Cerebellar nuclear complex (tissue), 1 donor: Measurements from ENCODE around the gene HAP1.
"Not testable (repeated sequence)": the region's sequence is repeated elsewhere in the genome, so short reads cannot be mapped to it uniquely, and the experiment has no call there.

ENCODE experiments used
- DNase-seq, 2 experiments: peaks; one replicate each; lab custom pipeline; 2025; lab: John Stamatoyannopoulos, UW

HAP1 gene

DNA sequence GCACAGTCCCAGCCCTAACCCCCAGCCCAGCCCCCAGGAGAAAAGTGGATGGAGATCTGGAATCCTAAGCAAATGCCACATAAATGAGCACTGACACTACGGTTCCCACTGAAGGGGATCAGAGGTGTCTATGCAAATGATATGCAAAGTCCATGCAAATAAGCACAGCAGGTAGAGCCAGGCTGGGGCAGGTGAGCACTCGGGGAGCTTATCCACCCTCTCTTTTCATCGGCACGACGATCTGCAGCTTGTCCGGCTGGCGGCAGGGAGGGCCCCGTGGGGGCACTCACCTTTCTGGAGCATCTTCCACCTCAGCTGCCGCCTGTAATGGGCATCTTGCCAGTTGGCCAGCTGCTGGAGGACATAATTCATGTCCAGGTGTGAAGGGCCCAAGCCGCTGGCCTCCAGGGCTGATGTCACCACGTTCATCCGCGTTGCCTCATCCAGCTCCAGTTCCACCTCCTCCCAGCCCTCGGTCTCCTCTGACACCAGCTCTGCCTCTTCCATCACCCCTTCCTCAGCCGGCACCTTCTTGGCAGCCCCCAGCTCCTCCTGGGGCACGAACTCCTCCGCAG is 9.9 kb downstream of the HAP1 start:
- DNase-seq: no peak

DNA sequence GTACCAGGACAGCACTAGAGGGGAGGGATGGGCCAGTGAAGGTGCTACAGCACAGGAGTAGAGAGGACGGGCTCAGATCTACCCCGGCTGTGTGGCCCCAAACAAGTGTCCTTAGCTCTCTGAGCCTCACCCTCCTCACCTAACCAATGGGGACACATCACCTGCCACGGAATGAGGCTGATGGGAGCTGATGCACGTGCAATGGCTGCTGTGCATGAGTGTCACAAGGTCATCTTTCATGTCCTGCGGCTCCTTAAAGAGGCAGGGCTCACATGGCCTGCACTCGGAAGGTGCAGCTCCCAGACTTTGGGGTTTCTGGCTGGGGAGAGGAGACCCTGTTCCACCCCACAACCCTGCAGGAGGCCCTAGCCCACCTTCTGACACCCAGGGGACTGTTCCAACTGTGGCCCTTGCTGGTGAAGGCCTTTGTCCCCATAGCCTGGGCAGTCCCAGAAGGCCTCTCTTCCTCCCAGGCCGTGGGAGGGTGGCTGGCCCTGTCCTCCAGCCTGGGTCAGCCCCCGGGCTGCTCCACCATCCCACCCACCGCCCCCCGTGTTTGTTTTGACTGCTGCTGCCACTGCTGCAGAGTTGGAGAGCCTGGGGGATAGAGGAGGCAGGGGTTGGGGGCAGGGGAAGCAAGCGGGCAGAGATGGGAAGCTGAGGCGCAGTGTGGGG is 10.5 kb downstream of the HAP1 start:
- DNase-seq: no peak

DNA sequence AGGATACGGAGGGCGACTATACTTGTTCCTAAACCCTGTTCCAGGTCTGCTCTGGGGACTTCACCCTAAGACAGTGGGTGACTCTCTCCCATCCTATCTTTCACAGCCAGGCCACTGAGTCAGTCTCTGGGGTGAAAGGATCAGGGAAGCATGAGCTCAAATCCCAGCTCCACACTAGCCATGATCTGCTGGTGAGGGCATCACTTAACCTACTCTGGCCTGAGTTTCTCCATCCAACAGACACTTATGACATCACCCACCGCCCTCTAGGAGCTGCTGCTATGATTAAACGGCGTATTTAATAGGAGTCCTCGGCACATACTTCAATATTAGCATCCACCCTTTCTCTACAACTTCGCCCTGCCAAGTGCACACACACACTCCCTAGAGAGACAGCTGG is 12.2 kb downstream of the HAP1 start:
- no peak for DNase-seq

DNA sequence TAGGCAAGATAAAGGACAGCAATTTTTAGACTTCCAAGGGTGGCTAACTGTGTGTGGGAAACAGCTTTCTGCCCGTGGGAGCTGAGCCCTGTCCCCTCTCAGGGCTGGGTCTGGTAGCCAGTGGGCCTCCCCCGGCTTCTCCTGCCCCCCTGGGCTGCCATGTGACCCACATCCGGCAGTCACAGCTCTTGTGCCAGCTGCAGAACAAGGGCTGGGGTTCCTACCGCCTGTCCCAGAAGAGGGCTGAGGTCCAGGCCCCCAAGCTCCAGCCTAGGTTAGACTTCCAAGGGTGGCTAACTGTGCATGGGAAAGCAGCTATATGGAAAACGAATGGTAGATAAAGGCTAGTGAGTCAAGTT is 16.2 kb downstream of the HAP1 start:
- DNase-seq: no peak

DNA sequence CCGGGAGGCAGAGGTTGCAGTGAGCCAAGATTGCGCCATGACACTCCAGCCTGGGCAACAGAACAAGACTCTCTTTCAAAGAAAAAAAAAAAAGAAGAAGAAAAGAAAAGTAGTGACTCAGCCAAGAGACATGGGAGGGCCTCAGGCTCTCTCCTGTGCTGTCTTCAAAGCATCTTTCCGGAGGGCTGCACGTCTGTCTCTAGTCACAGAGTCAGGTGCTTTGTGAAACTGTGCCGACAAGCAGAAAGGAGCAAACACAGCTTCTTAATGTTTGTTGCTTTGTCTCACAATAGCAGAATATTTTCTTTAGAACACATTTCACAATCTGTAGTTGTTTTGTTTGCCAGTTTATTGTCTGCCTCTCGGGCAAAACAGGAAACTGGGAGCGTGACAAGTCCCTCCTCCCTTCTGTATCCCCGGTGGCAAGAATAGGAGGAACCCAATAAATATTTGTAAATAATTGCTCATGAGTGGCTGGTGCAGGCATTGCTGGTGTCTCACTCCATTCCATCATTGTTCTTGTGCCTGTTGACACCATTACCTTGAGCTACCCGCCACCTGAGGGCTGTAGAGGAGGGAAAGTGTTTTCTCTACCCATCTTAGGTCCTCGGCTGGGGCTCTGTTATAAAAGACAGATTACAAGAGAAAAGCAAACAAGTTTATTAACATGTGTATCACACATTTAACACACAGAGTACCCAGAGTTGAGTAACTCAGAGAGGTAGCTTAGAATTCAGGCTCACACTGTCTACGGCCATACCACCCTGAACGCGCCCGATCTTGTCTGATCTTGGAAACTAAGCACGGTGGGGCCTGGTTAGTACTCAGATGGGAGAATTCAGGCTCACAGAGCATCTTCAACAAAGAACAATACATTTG is 16.8 kb downstream of the HAP1 start:
- no peak for DNase-seq

DNA sequence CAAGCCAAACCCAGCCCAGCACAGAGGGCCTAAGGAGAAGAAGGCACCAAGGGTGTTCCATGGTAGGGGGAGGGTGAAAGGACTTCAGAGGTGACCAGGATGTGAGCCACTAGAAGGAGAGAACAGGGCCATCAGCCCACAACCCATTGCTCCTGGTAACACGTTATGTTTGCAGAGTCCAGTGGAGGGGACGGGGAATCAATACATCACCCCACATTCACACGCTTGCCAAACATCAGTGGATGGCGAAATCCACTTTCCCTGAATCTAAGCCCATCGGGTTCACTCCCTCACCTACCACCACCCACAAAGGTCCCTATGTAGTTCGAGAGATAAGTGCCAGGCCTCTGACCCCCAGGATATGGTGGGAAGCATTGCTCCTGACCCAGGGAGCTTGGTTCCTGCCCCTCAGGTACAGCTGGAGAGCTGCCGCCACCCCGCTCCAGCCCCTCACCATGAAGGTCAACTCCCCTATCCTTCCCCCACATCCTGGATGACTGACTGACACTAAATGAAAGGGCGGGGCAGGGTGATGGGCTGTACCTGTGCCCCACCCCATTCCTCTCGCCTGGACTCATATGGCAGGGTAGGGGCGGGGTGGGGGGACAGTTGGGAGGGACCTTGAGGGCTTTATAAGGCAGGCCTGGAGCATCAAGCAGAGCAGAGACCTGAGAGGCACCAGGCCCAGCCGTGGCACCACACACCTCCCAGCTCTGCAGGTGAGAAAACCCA is 22.6 kb downstream of the HAP1 start, which contains the start of gene GAST:
Gene GAST, plus strand, starts transcription at position 663 of the 732 bp plus-strand sequence. CDS start 3,106 bp downstream, outside the sequence.
- DNase-seq: no peak

DNA sequence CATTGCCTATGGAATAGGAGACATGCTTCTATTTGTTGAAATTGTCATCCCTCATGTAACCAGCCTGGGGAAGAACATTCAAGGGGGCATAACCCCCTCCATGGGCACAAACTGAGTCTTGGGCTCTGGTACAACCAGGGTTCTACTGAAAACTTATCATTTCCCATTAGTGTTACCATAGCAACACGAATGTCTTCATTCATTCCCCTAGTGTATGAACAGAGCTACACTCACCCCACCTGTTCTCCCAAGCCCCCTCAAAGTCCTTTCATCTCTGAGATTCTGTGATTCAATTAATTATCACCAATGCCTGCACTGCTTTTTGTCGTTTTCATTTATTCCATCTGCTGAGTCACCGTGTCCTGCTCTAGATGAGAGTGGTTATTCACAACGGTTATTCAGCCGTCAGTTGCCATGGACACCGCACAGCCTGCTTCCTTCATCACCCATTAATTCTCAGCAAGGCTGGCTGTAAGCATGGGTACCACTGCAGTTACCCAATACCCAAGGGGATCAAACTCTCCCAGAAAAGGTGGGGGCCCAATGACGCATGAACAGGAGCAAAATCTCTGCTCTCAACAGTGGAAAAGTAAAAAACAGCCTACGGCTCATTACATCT is 23.9 kb downstream of the HAP1 start:
- DNase-seq: no peak

DNA sequence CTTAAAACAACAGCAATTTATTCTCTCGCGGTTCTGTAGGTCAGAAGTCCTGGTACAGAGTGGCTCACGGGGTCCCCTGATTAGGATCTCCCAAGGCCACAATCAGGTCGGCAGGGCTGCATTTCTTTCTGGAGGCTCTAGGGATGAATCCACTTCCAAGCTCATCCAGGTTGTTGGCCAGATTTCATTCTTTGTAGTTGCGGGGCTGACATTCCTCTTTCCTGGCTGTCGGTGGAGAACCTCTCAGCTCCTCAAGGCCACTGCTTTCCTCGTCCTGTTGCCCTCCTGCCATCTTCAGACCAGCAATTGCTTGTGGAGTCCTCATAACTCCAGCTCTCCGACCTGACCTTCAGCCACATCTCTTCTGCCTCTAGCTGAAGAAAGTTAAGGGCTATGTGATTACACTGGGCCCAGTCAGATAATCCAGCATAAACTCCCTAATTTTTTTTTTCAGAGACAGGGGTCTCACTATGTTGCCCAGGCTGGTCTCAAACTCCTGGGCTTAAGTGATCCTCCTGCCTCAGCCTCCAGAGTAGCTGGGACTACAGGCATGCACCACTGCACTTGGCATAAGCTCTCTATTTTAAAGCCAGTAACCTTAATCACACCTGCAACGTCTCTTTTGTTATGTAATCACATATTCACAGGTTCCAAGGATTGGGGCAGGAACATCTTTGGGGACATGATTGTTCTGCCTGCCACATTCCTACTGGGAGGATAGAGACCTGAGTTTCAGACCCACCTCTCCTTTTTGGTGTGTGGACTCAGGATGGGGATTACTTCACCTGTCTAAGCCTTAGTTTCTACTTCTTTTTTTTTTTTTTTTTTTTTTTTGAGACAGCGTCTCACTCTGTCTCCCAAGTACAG is 26.4 kb downstream of the HAP1 start:
- DNase-seq: no peak

DNA sequence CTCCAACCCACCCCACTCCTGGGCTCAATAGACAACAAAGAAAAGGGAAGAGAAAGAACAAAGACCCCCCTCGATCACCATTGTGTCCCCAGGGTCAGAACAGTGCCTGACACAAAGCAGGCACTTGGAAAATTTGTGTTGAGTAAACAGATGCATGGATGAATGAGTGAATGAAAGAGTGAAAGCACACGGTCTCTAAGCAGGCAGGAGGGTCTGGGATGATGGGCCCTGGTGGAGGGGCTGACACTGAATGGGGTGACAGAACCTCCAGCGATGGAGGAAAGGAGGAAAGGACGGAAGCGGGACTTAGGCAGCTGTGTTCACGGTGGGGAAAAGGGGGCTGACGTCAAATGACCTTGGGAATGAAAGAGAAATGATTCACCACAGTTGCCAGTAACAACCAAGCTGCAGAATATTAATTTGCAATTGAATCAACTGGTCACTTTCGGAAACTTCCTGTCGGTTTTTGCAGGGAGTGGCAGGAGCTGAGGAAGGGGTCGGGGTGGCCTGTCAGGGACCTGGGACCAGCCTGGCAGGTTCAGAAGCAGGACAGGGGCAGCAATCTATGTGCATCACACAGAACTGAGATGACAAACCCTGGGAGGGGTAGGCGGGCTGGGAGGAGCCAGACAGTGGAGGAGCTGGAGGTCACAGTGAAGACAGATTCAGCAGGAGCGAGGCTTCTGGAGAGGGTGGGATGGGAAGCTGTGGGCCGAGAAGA is 29.0 kb downstream of the HAP1 start:
- DNase-seq: no peak

DNA sequence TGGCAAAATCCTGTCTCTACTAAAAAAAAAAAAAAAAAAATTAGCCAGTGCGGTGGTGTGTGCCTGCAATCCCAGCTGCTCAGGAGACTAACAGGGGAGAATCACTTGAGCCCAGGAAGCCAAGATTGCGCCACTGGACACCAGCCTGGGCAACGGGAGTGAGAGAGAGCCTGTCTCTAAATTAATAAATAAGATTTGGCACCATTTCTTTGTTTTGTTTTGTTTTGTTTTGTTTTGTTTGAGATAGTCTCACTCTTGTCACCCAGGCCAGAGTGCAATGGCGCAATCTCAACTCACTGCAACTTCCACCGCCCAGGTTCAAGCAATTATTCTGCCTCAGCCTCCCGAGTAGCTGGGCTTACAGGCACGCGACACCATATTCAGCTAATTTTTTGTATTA is 31.7 kb downstream of the HAP1 start:
- DNase-seq: no peak

DNA sequence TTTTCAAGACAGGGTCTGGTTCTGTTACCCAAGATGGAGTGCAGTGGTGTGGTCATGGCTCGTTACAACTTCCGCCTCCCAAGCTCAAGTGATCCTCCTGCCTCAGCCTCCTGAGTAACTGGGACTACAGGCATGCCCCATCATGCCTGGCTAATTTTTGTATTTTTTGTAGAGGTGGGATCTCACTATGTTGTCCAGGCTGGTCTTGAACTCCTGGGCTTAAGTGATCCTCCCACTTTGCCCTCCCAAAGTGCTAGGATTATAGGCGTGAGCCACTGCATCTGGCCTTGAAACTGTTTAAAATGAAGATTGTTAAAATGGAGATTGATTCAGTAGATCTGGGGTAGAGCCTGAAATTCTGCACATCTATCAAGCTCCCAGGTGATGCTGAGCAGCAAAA is 33.6 kb downstream of the HAP1 start:
- not testable (repeated sequence) for DNase-seq

DNA sequence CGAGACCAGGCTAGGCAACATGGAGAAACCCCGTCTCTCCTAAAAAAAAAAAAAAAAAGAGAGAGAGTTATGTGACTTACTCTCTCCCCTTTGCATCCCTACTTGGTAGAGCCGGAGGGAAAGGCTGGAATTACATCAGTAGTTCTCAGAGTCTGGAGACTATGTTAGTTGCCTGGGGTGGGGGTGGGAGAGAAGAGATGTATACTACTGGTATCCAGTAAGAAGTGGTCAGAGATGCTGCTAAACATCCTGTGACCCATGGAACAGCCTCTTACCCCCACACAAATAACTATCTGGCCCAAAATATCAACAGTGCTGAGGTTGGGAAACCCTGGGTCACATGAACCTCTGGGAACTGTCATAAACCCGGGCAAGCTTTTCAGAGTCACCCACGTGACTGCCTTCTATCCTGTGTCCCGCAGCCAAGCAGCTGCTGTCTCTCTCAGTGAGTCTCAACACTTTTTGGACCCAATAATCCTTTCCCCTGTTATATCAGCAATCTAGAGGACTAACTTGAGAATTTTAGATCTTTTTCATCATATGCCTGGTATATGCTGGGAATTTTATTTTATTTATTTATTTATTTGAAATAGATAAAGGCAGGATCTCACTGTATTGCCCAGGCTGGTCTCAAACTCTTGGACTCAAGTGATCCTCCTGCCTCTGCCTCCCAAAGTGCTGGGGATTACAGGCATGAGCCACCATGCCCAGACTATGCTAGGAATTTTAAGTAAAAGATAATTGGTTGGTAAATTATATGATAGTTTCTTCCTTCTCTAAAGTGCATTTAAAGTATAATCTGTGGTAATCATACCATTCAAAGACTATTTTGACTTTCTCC is 37.1 kb downstream of the HAP1 start:
- no peak for DNase-seq

DNA sequence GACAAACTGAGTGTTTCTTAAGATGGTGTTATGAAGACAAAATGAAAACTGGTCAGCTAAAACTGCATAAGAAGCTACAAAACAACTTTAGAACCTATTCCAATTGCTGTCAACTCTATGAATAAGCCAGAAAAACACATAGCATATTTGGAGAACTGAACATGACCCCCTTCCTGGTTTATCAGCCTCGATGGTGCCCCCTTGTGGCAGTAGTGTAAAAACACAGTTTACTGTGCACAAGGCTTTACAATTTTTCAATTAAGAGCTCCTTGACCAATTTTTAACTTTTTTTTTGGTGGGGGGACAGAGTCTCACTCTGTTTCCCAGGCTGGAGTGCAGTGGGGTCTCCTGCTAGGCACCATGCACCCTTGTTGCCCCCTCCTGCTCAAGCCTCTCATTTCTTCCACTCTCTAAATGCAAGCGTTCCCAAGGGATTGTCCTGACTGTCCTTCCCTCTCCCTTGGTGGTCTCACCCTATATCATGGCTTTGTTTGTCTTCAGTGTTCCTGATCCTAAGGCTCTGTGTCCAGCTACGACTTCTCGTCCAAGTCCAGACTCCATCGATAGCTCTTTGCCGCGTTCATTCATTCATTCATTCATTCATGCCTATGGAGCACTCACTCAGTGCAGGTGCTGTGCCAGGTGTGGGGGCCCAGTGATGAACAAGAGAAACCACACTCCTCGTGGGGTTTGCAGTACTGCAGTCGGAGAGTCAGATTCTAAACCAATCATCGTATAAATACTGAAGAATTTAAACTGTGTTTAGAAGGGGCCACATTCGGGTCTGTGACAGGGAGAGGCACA is 38.3 kb downstream of the HAP1 start:
- peak; percentile 3 to 22 for DNase-seq

DNA sequence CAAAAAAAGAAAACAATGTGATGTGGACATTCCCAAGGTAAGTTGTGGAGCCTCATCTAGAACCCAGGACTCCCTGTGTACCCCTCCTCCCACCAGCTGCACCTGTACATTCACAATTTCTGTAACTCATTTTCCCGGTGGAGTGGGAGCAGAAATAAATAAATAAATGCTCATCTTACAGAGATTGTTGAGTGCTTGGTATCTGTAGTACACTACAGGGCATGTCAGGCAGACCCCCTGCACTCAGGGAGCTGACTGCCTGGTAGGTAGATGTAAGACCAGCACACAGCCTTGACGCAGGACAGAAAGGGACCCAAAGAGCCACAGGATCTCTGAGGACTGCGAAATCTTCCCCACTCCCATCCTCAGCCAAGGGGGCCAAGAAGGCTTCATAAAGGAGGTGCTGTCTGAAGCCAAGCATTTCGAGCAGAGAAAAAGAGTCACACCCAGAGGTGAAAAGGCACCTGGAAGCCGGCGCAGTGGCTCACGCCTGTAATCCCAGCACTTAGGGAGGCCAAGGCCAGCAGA is 39.2 kb downstream of the HAP1 start:
- no peak for DNase-seq

DNA sequence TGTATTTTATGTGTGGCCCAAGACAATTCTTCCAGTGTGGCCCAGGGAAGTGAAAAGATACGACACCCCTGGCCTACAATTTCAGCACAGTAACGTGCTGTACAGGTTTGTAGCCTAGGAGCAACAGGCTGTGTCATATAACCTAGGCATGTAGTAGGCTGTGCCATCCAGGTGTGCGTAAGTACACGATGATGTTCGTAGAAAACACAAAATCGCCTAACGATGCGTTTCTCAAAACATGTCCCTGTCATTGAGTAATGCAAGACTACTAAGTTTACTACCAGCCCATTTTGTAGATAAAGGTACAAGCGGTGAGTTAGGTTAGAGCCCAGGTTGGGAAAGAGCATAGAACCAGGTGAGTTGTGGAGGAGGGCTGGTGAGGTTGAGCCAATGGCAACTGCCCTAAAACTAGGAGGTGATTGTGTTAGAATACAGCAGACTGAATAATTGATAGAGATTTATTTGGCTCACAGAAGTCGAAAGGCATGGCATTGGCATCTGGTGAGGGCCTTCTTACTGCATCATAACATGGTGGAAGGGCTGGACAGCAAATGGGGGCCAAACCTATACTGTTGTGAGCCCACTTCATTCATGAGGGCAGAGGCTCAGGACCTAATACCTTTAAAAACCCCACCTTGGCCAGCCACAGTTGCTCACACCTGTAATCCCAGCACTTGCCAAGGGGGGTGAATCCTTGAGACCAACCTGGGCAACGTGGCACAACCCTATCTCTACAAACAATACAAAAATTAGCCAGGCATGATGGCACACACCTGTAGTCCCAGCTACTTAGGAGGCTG is 41.5 kb downstream of the HAP1 start:
- DNase-seq: no peak

DNA sequence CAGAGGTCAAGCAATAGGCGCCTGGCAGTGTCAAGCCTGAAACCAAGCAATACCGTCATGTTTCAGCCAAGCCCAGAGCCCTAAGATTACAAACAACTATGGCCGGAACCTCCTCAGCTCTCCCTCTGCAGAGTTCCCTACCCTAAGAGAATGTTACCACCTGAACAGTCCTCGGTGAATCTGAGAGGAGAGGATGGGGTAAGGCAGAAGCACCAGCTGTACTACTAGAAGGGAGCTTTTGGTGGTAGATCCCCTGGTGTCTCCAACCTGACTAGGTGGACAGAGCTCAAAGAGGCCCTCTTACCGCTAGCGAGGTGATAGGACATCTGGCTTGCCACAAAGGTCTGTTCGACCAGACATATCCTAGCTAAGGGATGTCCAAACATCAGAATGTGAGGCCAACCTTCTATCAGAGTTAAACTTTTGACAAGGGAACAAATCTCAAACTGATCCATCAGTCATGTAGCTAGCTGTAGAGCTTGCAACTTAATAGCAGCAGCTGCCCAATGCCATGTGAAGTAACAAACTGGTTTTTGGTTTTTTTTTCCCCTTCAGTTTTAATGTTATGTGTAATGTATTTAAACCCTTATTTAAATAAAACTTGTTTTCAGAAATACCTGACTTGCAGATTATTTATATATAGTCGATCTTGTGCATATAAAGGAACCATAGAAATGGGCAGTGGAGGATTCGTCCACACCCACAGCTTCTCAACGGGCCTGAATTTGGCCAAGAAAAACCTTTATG is 43.2 kb downstream of the HAP1 start:
- no peak for DNase-seq

DNA sequence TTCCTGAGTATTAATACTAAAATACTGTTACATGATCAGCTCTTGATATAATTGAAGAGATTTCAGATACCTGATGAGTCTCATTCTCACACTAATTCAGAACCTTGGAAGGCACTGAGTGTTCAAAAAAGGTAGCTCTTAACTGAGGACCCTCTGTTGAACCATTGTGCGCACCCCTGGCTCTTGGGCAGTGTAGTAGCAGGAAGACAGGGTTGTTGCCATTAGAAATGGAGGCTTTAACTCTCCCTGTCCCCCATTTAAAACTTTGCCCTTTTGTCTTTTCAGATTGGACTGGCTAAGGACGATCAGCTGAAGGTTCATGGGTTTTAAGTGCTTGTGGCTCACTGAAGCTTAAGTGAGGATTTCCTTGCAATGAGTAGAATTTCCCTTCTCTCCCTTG is 43.9 kb downstream of the HAP1 start:
- no peak for DNase-seq
